HG02798 (cell line): ENCODE results near the gene ADGRL3.

ENCODE experiments used
- ATAC-seq: cut with Tn5 transposase; IDR thresholded peaks from one replicate; pipeline ENCODE4 v1.9.1; 2021; ENCODE audit warnings: mild to moderate bottlenecking; ENCODE audit not compliant: unreplicated experiment, poor library complexity

ADGRL3 gene

GRCh38 chr4:61531188-61531587, 331.1 kb downstream of the ADGRL3 start:
- ATAC-seq, result no peak

- no peak for ATAC-seq
Measured at GRCh38 chr4:61532336-61533000, 332.3 kb downstream of the ADGRL3 start.

- no peak for ATAC-seq
Measured at GRCh38 chr4:61533140-61533539, 333.0 kb downstream of the ADGRL3 start.

DNA sequence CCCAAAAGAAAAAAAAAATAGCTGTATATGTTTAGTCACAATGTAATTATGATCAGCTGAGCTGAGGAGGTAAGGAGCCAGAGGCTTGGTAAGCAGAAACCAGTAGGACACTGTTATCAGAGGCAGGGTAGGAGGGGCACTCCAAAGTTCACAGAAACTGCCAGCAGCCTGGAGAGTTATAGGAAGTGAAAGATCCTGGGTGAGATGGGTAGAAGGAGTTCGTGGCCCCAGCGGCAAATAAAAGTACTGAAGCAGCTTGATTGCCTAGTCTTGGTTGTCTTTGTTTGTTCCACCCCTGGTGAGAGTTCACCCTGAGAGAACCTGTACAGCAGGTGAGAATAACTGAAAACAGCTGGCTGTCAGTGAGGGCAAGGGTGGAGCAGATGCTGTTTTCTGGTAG, 340.8 kb downstream of the ADGRL3 start:
- no peak for ATAC-seq

DNA sequence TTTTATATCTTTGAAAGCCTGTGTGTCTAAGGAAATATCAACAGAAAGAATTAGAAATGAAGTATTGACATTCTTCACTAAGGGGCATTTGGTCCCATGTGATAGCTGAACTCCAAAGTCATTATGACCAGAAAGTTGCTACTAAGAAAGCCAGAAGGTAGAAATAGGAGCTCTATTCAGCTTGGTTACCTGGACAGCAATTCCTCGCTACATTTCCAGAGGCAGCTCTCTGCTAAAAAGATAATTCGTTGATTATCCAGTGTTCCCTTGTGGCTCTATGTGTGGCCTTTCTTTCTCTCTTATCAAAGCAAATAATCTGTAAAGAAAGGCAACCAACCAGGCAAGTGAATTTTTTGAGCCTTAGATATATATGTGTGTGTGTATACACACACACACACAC, 341.3 kb downstream of the ADGRL3 start:
- no peak for ATAC-seq

- no peak for ATAC-seq
Measured at GRCh38 chr4:61543976-61544375, 343.9 kb downstream of the ADGRL3 start.

- ATAC-seq, result no peak
Measured at GRCh38 chr4:61545902-61546480, 345.9 kb downstream of the ADGRL3 start.

- ATAC-seq, result no peak
Measured at GRCh38 chr4:61549336-61549735, 349.2 kb downstream of the ADGRL3 start.

GRCh38 chr4:61553557-61554125, 353.5 kb downstream of the ADGRL3 start:
- ATAC-seq, result no peak

DNA sequence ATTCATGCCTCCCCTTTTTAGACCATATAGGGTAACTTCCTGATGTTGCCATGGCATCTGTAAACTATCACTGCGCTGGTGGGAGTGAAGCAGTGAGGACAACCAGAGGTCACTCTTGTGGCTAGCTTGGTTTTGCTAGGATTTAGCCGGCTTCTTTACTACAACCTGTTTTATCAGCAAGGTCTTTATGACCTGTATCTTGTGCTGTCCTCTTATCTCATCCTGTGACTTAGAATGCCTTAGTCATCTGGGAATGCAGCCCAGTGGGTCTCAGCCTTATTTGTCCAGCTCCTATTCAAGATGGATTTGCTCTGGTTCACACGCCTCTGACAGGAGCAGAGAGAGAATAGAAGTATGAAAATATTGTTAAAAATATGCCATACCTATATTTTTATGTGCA, 355.7 kb downstream of the ADGRL3 start:
- no peak for ATAC-seq

DNA sequence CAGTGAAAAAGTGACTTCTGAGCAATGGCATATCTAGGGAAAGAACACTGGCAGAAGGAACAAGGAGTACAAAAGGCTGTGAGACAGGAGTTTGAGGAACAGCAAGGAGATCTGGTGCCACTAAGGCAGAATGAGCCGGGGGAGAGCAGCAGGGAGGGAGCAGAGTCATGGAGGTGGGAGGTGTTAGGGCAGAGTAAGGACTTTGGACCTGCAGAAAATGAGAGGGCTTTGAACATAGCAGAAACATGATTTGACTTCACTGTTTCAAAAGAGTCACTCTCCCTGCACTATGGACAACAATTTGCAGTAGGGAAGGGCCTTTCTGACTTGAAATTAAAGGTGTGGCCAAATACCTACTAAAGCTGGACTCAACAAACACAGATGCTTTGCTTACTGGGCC, 356.2 kb downstream of the ADGRL3 start:
- no peak for ATAC-seq

DNA sequence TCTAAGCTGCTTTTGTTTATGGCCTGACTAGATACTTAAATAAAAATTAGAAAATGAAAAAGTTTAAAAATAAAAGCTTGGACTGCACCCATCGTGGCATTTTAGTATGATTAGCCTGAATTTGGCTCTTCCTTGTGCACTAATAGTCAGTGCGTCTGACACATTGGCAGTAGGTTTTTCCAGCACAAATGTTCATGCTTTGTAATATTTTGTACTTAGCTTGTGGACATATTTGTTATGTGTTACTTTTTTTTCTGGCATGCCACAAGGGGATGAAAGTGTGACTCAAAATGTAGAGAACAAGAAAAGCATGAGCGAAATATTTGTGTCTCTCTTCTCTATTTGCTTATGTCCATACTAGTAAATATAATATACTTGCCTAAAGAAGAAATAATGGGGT, 359.3 kb downstream of the ADGRL3 start:
- no peak for ATAC-seq

- no peak for ATAC-seq
Measured at GRCh38 chr4:61561028-61561427, 360.9 kb downstream of the ADGRL3 start.

GRCh38 chr4:61571761-61572559, 371.8 kb downstream of the ADGRL3 start:
- no peak for ATAC-seq

GRCh38 chr4:61575796-61576195, 375.7 kb downstream of the ADGRL3 start:
- no peak for ATAC-seq

- no peak for ATAC-seq
Measured at GRCh38 chr4:61579786-61580185, 379.7 kb downstream of the ADGRL3 start.

GRCh38 chr4:61580721-61581377, 380.7 kb downstream of the ADGRL3 start:
- no peak for ATAC-seq

DNA sequence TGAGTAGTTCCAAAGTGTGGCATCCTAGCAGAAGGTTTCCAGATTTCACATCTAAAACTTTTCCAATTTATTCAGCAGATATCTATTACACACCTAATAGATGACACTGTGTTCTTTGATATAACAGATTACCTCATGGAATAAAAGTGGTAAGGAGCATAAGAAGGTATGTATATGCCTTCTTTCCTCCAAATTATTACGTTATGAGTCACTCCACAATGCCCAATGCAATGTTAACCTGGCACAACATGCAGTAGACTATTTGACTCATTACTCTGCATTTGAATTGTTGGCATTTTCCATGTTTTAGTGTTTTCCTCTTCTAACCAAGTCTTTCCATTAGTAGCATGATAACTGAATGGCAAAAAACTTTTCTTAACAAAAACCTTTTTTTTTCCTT, 383.6 kb downstream of the ADGRL3 start:
- no peak for ATAC-seq

GRCh38 chr4:61588621-61589402, 388.7 kb downstream of the ADGRL3 start:
- no peak for ATAC-seq

DNA sequence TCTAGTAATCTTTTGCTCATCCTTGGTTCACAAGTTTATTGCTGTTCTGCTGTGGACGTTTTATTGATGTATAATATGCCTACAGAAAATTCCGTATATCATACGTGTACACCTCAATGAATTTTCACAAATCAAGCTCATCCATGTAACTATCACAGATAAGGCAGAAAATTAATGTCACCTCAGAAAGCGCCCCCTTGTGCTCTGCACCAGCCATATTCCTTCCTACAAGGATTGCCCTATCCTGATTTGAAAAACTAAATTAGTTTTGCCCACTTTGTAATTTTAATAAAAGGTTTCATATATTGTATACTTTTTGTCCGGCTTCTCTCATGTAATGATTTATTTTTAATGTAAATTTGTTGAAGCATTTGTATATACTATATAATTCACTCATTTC, 390.8 kb downstream of the ADGRL3 start:
- ATAC-seq, result no peak
